AG09309 (cell line): ENCODE data around the gene KRTAP1-3.

Experiments used
- DNase-seq: peaks from one replicate; pipeline ENCODE4 v3.0.0-alpha.2; 2010; ENCODE audit warnings: low read depth
- H3K4me3 ChIP-seq: 2 replicates; pipeline ENCODE4 v1.5.1; 2011; ENCODE audit warnings: mild to moderate bottlenecking, low read depth, low read length, moderate library complexity; ENCODE audit not compliant: control insufficient read depth
- TF ChIP-seq, protein P1 (sequence below): IDR thresholded peaks from 2 replicates; pipeline ENCODE4 v1.5.1; 2011; ENCODE audit warnings: mild to moderate bottlenecking, low read depth, low read length, inconsistent platforms; ENCODE audit not compliant: insufficient read depth, control insufficient read depth; ENCODE audit errors: missing control alignments

The KRTAP1-3 gene

DNA sequence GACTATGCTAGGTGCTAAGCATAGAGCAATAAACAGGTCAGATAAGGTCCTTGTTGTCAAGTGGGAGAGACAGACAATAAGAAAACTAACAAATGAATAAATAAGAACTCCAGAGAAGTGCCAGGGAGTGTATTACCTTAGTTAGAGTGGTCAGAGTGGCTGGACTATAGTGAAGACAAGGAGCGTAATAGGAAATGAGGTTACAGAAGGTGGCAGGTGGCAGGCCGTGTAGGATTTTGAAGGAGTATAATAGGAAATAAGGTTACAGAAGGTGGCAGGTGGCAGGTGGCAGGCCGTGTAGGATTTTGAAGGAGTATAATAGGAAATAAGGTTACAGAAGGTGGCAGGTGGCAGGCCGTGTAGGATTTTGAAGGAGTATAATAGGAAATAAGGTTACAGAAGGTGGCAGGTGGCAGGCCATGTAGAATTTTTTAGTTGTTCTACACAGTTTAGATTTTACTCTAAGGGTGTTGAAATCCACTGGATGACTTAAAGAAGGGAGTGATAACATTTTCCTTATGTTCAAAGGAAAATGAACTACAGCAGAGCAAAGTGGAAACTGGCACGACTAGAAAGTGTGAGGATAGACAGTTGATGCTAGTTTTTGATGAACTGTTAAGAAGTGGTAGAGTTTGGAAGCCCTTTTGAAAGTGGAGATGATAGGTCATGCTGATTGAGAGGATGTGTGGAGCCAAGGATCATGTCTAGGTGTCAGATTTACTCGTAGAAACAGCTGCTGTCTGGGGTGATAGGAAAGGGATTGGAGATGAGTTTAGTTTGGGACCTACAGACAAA lies 22.2 kb downstream of the KRTAP1-3 start:
- H3K4me3 ChIP-seq = no peak overlapping the region
- TF ChIP-seq, protein P1, sequence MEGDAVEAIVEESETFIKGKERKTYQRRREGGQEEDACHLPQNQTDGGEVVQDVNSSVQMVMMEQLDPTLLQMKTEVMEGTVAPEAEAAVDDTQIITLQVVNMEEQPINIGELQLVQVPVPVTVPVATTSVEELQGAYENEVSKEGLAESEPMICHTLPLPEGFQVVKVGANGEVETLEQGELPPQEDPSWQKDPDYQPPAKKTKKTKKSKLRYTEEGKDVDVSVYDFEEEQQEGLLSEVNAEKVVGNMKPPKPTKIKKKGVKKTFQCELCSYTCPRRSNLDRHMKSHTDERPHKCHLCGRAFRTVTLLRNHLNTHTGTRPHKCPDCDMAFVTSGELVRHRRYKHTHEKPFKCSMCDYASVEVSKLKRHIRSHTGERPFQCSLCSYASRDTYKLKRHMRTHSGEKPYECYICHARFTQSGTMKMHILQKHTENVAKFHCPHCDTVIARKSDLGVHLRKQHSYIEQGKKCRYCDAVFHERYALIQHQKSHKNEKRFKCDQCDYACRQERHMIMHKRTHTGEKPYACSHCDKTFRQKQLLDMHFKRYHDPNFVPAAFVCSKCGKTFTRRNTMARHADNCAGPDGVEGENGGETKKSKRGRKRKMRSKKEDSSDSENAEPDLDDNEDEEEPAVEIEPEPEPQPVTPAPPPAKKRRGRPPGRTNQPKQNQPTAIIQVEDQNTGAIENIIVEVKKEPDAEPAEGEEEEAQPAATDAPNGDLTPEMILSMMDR = no peak

DNA sequence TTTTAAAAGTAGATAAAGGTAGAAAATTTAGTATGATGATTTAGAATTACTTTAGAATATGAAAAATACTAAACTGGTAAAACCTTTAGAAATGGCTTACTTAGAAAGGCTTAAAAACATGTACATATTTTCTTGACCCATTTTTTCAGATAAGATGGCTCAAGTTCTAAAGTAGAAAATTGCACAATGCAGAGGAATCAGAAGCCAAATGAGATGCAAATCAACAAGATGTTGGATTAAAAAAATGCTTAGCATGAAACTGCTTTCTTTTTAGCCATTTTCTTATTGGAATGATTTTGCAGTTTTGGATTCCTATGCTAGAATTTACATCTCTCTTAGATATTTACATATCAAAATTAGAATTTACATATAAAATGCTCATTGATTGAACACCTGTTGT lies 24.2 kb downstream of the KRTAP1-3 start:
- H3K4me3 ChIP-seq = no peak overlapping the region
- DNase-seq = no peak

More for the DNA sequence above, 22.2 kb downstream of the KRTAP1-3 start:
- no peak for DNase-seq

DNA sequence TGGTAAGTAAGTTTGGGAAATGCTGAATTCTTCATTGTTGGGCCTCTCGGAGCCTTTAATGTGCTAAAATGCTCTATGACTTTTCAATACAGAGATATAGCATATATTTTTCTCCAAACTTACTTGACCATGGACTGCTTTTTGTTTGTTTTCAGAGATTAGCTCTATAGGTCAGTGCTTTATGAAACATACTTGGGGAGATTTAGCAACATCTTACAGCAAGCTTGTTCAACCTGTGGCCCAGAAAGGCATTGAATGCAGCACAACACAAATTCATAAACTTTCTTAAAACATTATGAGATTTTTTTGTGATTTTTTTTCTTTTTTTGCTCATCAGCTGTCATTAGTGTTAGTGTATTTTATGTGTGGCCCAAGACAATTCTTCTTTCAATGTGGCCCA lies 24.7 kb downstream of the KRTAP1-3 start:
- no peak overlapping the region for H3K4me3 ChIP-seq
- TF ChIP-seq, protein P1 = no peak

More for the DNA sequence above, 24.2 kb downstream of the KRTAP1-3 start:
- TF ChIP-seq, protein P1 = no peak

DNA sequence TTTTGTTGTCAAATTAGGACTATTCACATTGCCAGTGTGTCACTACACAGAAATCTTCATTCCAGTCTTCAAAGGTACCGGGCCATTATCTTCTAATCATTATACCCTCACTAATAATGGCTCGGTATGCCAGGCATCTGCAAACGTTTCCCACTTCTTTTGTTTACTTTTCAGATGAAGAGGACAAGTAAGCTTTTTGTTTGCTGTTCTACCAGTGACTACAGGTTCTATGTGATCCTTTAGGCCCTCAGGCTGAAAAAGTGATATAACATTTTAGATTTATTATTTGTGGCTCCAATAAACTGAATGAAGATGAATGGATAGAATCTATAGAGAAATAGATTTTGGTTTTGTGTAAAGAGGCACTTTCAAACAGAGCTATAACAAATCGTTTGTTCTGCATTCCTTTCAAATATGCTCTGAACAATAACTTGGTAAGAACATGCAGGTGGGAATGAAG lies 25.3 kb downstream of the KRTAP1-3 start:
- TF ChIP-seq, protein P1 = no peak
- no peak overlapping the region for H3K4me3 ChIP-seq
- DNase-seq = no peak

More for the DNA sequence above, 24.7 kb downstream of the KRTAP1-3 start:
- DNase-seq = no peak

DNA sequence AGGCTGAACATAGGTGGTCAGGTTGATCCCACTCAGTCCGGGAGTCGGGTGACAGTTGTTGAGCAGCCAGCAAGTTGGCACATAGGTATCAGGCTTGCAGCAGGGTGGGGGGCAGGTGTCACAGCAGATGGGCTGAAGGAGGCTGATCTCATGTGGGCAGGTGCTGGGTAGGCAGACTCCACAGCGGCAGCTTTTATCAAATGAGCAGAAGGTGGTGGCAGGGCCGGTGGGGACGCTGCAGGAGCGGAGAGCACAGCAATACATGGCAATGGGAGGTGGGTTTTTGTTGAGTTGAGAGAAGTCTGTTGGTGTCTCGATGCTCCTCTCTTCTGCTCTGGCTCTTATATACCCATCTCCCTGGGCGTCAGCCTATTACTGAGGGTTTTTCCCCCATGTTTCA lies 25.9 kb downstream of the KRTAP1-3 start, which contains the start of gene KRTAP3-1:
Gene KRTAP3-1, minus strand, starts transcription at position 318 of the 400 bp plus-strand sequence. Its CDS starts 54 bp downstream, at position 264.
- TF ChIP-seq, protein P1 = no peak
- H3K4me3 ChIP-seq = no peak within 1 kb of the TSS
- no peak for DNase-seq

DNA sequence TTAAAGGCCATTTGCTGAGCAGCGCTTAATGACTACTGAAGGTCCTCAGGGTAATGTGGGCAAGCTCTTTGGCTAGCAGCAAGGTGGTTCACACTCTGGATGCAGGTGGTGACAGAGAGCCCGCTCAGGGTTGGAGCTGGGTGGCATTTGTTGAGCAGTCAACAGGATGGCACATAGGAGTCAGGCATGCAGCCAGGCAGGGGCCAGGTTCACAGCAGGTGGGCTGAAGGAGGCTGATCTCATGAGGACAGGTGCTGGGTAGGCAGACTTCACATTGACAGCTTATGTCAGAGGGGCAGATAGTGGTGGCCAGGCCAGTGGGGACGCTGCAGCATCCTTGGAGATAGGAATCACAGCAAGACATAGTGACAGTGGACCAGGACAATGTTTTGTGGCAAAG lies 30.3 kb downstream of the KRTAP1-3 start:
- DNase-seq = no peak
- no peak overlapping the region for H3K4me3 ChIP-seq
- TF ChIP-seq, protein P1 = no peak
